ENCODE data around the gene PLA2G4B. TPM values are rescaled to one million over a fixed set of nuclear protein-coding genes. Genes with fewer than 3 reads are reported as not detected.

Gene PLA2G4B
- total and polyA plus RNA-seq, 10 of the 15 experiments (the other 5 are each of a cell fraction or from before 2014, with no cell fraction given) = 0.22 to 6.6 (median 2.9) TPM

GRCh38 chr15:41856716-41857115, 18.1 kb downstream of the PLA2G4B start (continued):
- TF ChIP-seq KAT2A (conservative IDR thresholded peaks at IDR 0.05; ENCODE audit: control insufficient read depth, low read depth, low read length) = no peak

GRCh38 chr15:41857316-41857715, 18.7 kb downstream of the PLA2G4B start:
- Histone ChIP-seq H4K20me1 (ENCODE audit: control insufficient read depth, insufficient read depth) (no peaks in the 10 kb centered on the region), H3K79me2 (ENCODE audit: control insufficient read depth, insufficient read depth, low read length) (no peaks in the 10 kb centered on the region), H3K9ac (ENCODE audit: control insufficient read depth, insufficient read depth, low read length) (no peak overlapping the region), H3K36me3 (ENCODE audit: control insufficient read depth in 2 of 2, insufficient read depth in 2 of 2, low read length in 1 of 2) (no peaks in the 10 kb centered on the region), H3K27me3 (replicated peaks in 1 of 2; ENCODE audit: control insufficient read depth in 2 of 2, insufficient read depth in 2 of 2, low read length in 1 of 2) (no peaks in the 10 kb centered on the region; a peak in 1 of 4 replicates), H3K4me2 (ENCODE audit: control insufficient read depth, insufficient read depth) (no peak overlapping the region), H3K9me3 (replicated peaks; ENCODE audit: control insufficient read depth, insufficient read depth, low read length) (no peaks in the 10 kb centered on the region), H3K4me1 (ENCODE audit: control insufficient read depth, insufficient read depth, low read length) (no peaks in the 10 kb centered on the region), H3K27ac (ENCODE audit: control insufficient read depth, insufficient read depth) (no peak overlapping the region), H3K4me3 (no peak overlapping the region), H2AFZ (ENCODE audit: control insufficient read depth, low read depth, low read length) (no peak overlapping the region)
- CTCF ChIA-PET = interaction anchor here (0.6 kb wide), 1 partner anchor 43 kb away, joined by 3 read pairs; no protein-coding TSS in a partner anchor
- 45% methylated on average over 9 of the region's 9 CpGs for WGBS (ENCODE audit: insufficient coverage, insufficient replicate concordance, low lambda C conversion rate, missing lambda C conversion rate)
- in situ Hi-C loops (cut with MboI) (no loop called here), intact Hi-C loops (cut with micrococcal nuclease; ENCODE audit: unreplicated experiment) (no loop called here)
- FAIRE-seq = no peak
- RAD21 ChIA-PET (ENCODE audit: unreplicated experiment) = no interaction called here
- POLR2A ChIA-PET = interaction anchor here (1.4 kb wide), 1 partner anchor 11 kb away, joined by 4 read pairs; no protein-coding TSS in a partner anchor
- DNase-seq (ENCODE audit: low read depth, low spot score) = no peak
- no peak for ATAC-seq
- SMC1A ChIA-PET (ENCODE audit: uncharacterized antibody, unreplicated experiment) = no interaction called here
- BruUV-seq (replicated peaks) = no TSS peak
- no peak for TF ChIP-seq SMAD1 (IDR thresholded peaks at IDR 0.05; ENCODE audit: low read depth, partially characterized antibody)
- TF ChIP-seq ZNF24 (IDR thresholded peaks at IDR 0.05) = no peak
- no peak for TF ChIP-seq TCF12 (IDR thresholded peaks at IDR 0.05; ENCODE audit: low read depth, low read length)
- TF ChIP-seq NR2C1 (IDR thresholded peaks at IDR 0.05) = no peak
- TF ChIP-seq, protein P1, sequence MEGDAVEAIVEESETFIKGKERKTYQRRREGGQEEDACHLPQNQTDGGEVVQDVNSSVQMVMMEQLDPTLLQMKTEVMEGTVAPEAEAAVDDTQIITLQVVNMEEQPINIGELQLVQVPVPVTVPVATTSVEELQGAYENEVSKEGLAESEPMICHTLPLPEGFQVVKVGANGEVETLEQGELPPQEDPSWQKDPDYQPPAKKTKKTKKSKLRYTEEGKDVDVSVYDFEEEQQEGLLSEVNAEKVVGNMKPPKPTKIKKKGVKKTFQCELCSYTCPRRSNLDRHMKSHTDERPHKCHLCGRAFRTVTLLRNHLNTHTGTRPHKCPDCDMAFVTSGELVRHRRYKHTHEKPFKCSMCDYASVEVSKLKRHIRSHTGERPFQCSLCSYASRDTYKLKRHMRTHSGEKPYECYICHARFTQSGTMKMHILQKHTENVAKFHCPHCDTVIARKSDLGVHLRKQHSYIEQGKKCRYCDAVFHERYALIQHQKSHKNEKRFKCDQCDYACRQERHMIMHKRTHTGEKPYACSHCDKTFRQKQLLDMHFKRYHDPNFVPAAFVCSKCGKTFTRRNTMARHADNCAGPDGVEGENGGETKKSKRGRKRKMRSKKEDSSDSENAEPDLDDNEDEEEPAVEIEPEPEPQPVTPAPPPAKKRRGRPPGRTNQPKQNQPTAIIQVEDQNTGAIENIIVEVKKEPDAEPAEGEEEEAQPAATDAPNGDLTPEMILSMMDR (IDR thresholded peaks at IDR 0.05 in 2 of 3, conservative IDR thresholded peaks at IDR 0.05 in 1 of 3; ENCODE audit: control insufficient read depth in 2 of 3, extremely low read depth in 1 of 3, insufficient read depth in 1 of 3, low read depth in 3 of 3, low read length in 3 of 3) = no peak
- TF ChIP-seq, protein P2, sequence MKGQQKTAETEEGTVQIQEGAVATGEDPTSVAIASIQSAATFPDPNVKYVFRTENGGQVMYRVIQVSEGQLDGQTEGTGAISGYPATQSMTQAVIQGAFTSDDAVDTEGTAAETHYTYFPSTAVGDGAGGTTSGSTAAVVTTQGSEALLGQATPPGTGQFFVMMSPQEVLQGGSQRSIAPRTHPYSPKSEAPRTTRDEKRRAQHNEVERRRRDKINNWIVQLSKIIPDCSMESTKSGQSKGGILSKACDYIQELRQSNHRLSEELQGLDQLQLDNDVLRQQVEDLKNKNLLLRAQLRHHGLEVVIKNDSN (IDR thresholded peaks at IDR 0.05; ENCODE audit: borderline replicate concordance, extremely low read length, insufficient read depth, low read depth, low read length) = no peak
- no peak for TF ChIP-seq KAT2A (conservative IDR thresholded peaks at IDR 0.05; ENCODE audit: control insufficient read depth, low read depth, low read length)
- no peak for TF ChIP-seq ZSCAN29 (IDR thresholded peaks at IDR 0.05)
- TF ChIP-seq EED (IDR thresholded peaks at IDR 0.05; ENCODE audit: low read depth) = no peak
- no peak for TF ChIP-seq HDAC6 (IDR thresholded peaks at IDR 0.05; ENCODE audit: unreplicated experiment)
- no peak for TF ChIP-seq CBX5 (IDR thresholded peaks at IDR 0.05; ENCODE audit: low read depth)
- no peak for TF ChIP-seq FOS (IDR thresholded peaks at IDR 0.05; ENCODE audit: borderline replicate concordance, extremely low read depth, insufficient read length)
- no peak for TF ChIP-seq IRF5 (IDR thresholded peaks at IDR 0.05; ENCODE audit: borderline replicate concordance)
- TF ChIP-seq SPI1 (IDR thresholded peaks at IDR 0.05; ENCODE audit: borderline replicate concordance, insufficient read depth, low read depth, low read length) = no peak
- TF ChIP-seq SUPT20H (IDR thresholded peaks at IDR 0.05; ENCODE audit: borderline replicate concordance, control insufficient read depth, low read depth, low read length) = no peak
- TF ChIP-seq CHD2 (IDR thresholded peaks at IDR 0.05; ENCODE audit: borderline replicate concordance, low read depth, low read length) = no peak
- TF ChIP-seq, protein P3, sequence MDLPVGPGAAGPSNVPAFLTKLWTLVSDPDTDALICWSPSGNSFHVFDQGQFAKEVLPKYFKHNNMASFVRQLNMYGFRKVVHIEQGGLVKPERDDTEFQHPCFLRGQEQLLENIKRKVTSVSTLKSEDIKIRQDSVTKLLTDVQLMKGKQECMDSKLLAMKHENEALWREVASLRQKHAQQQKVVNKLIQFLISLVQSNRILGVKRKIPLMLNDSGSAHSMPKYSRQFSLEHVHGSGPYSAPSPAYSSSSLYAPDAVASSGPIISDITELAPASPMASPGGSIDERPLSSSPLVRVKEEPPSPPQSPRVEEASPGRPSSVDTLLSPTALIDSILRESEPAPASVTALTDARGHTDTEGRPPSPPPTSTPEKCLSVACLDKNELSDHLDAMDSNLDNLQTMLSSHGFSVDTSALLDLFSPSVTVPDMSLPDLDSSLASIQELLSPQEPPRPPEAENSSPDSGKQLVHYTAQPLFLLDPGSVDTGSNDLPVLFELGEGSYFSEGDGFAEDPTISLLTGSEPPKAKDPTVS (IDR thresholded peaks at IDR 0.05; ENCODE audit: low read depth, low read length) = no peak

Measured in GM12878 (cell line).